HG03565 (cell line): ENCODE measurements around the gene RNASE7.

ENCODE experiments used
- ATAC-seq: cut with Tn5 transposase; IDR thresholded peaks from one replicate; pipeline ENCODE4 v1.9.1; 2021; ENCODE audit warnings: mild to moderate bottlenecking, moderate library complexity; ENCODE audit not compliant: unreplicated experiment

RNASE7 gene

GRCh38 chr14:21066882-21067502 is 24.8 kb downstream of the RNASE7 start:
- no peak for ATAC-seq

- no peak for ATAC-seq
Observed at GRCh38 chr14:21068521-21069387, 26.6 kb downstream of the RNASE7 start.

GRCh38 chr14:21069388-21070082 is 27.4 kb downstream of the RNASE7 start:
- no peak for ATAC-seq

- no peak for ATAC-seq
Observed at GRCh38 chr14:21070083-21070609, 28.0 kb downstream of the RNASE7 start, which contains the start of gene ARHGEF40. TSS of gene ARHGEF40 (plus strand) at chr14:21070304. CDS start at chr14:21070397, 93 bp downstream.

- no peak for ATAC-seq
Observed at GRCh38 chr14:21070610-21071224, 28.6 kb downstream of the RNASE7 start.

GRCh38 chr14:21071225-21072030 is 29.3 kb downstream of the RNASE7 start:
- ATAC-seq, result peak; percentile 49

GRCh38 chr14:21072031-21072473 is 29.9 kb downstream of the RNASE7 start:
- no peak for ATAC-seq

GRCh38 chr14:21072781-21073339 is 30.7 kb downstream of the RNASE7 start:
- no peak for ATAC-seq

- ATAC-seq, result no peak
Observed at GRCh38 chr14:21073921-21074320, 31.8 kb downstream of the RNASE7 start.

GRCh38 chr14:21074398-21075272 is 32.5 kb downstream of the RNASE7 start:
- ATAC-seq, result no peak

- no peak for ATAC-seq
Observed at GRCh38 chr14:21075719-21076437, 33.7 kb downstream of the RNASE7 start.

GRCh38 chr14:21077672-21078071 is 35.5 kb downstream of the RNASE7 start:
- ATAC-seq, result no peak

GRCh38 chr14:21078287-21078686 is 36.1 kb downstream of the RNASE7 start:
- no peak for ATAC-seq

- no peak for ATAC-seq
Observed at GRCh38 chr14:21078726-21079125, 36.6 kb downstream of the RNASE7 start.

- ATAC-seq, result no peak
Observed at GRCh38 chr14:21081521-21082142, 39.5 kb downstream of the RNASE7 start.

- no peak for ATAC-seq
Observed at GRCh38 chr14:21083565-21084325, 41.6 kb downstream of the RNASE7 start.

GRCh38 chr14:21084396-21084795 is 42.2 kb downstream of the RNASE7 start:
- no peak for ATAC-seq
